Iris pigment epithelial cell (primary cell): Measurements from ENCODE around the gene USP48.
"Not testable (repeated sequence)": the region's sequence is repeated elsewhere in the genome, so short reads cannot be mapped to it uniquely, and the experiment has no call there.

Experiments
- DNase-seq: peaks from one replicate; pipeline ENCODE4 v3.0.0-alpha.2; 2011; ENCODE audit warnings: low read depth

The USP48 gene

DNA sequence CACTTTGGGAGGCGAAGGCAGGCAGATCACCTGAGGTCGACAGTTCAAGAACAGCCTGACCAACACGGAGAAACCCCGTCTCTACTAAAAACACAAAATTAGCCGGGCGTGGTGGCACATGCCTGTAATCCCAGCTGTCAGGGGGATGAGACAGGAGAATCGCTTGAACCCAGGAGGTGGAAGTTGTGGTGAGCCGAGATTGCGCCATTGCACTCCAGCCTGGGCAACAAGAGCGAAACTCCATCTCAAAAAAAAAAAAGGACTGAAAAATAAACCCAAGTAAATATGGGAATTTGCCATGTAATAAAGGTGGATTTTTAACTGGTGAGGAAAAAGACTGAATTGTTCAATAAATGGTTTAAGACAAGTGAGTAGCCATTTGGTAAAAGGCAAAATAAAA, 11.3 kb downstream of the USP48 start:
- DNase-seq = not testable (repeated sequence)

- DNase-seq = not testable (repeated sequence)
Observed at GRCh38 chr1:21770602-21771001, 12.3 kb downstream of the USP48 start.

GRCh38 chr1:21770201-21770600, 12.7 kb downstream of the USP48 start:
- DNase-seq = no peak

- not testable (repeated sequence) for DNase-seq
Observed at GRCh38 chr1:21767106-21767505, 15.8 kb downstream of the USP48 start.

GRCh38 chr1:21766210-21766609, 16.7 kb downstream of the USP48 start:
- DNase-seq = no peak

- DNase-seq = peak; percentile 82
Observed at GRCh38 chr1:21764615-21765423, 18.1 kb downstream of the USP48 start.

- DNase-seq = no peak
Observed at GRCh38 chr1:21763694-21764419, 19.1 kb downstream of the USP48 start.

DNA sequence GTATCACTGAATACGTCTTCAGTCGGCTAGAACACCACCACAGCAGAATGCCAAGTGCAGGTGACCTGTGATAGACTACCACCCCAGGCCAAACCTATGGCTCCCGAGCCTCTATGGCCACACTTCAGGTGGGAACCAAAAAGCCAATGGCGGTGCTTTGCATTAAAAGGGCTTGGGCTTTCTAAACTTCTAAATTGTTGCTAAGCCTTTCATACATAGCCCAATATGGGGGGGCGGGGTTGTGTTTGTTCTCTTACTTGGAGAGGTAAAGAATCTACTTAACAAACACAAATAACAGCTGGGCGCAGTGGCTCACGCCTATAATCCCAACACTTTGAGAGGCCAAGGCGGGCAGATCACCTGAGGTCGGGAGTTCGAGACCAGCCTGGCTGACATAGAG, 19.7 kb downstream of the USP48 start:
- DNase-seq = no peak

- no peak for DNase-seq
Observed at GRCh38 chr1:21762022-21762404, 20.9 kb downstream of the USP48 start.

GRCh38 chr1:21761052-21761451, 21.9 kb downstream of the USP48 start:
- DNase-seq = no peak

DNA sequence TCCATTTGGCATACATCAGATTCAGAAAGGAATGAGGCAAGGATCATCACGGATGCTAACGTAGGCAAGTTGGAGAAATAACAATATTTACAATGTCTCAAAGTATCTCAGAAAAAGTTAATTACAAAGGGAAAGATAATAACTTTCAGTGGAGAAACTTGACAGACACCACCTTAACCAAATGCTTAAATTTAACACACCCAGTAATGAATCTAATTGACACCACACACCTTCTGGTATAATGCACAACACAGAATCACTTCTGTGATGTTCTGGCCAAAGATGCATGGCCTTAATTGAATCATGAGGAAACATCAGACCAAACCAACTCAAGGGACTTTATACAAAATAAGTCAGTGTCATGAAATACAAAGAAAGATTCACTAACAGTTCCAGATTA, 23.1 kb downstream of the USP48 start:
- DNase-seq = no peak

- DNase-seq = no peak
Observed at GRCh38 chr1:21759182-21759581, 23.8 kb downstream of the USP48 start.

GRCh38 chr1:21758614-21759013, 24.3 kb downstream of the USP48 start:
- no peak for DNase-seq

- no peak for DNase-seq
Observed at GRCh38 chr1:21756393-21757089, 26.4 kb downstream of the USP48 start.

- no peak for DNase-seq
Observed at GRCh38 chr1:21755067-21755466, 27.9 kb downstream of the USP48 start.

GRCh38 chr1:21754583-21754982, 28.4 kb downstream of the USP48 start:
- DNase-seq = no peak

- no peak for DNase-seq
Observed at GRCh38 chr1:21752186-21752585, 30.8 kb downstream of the USP48 start.

GRCh38 chr1:21751281-21751680, 31.7 kb downstream of the USP48 start:
- DNase-seq = no peak

- DNase-seq = no peak
Observed at GRCh38 chr1:21750841-21751240, 32.1 kb downstream of the USP48 start.

DNA sequence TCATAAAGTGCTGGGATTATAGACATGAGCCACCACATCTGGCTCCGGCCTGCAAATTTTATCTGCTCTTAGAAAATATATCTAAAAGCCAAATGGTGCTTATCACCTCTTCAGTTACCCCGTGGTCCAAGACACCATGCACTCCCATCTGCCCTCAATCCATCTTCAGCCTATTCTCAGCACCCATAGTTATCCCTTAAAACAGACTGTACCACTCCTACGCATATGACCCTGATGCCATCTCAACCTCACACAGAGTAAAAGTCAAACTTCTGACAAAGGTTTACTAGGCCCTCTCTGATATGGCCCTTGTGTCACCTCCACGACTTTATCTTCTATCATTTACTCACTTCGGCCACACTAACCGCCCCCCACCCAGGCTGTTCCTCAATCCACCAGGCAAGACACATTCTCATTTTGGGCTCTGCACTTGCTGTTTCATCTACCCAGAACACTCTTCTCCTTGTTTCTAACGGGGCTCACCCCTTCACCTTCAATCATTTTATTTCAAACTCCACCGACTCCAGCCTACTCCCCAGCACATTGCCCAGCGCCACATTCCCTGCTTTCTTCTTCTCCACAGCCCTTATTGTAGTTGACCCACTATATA, 33.0 kb downstream of the USP48 start:
- DNase-seq = no peak

GRCh38 chr1:21749109-21749508, 33.8 kb downstream of the USP48 start:
- no peak for DNase-seq

- DNase-seq = no peak
Observed at GRCh38 chr1:21743476-21743875, 39.5 kb downstream of the USP48 start.
